K562 (cell line): ENCODE data around the gene GRB10. TPM values are rescaled to one million over a fixed set of nuclear protein-coding genes. Genes with fewer than 3 reads are reported as not detected.

Source experiments
- ATAC-seq: fragments of 200-7000 bp; cut with Tn5 transposase; 3 replicates; pipeline ENCODE4 v1.9.1; 2020; ENCODE audit warnings: moderate library complexity
- BruUV-seq: library from RNA; stranded (reverse); fragments of 400-500 nt; replicated peaks from 2 replicates; lab custom pipeline; 2021; lab: Mats Ljungman, UMichigan
- CTCF ChIA-PET: fragments of 300-600 bp; formaldehyde crosslinking; extraction: SDS; loops from one replicate; lab custom pipeline; 2021; ENCODE audit warnings: low intra/inter-chr PET ratio; lab: Yijun Ruan, JAX
- POLR2A ChIA-PET: fragments of 300-600, 350-650 bp; sonication (Branson Sonifier 250); formaldehyde crosslinking; extraction: SDS; loops from one replicate; lab custom pipeline; 2021; ENCODE audit warnings: antibody characterized with exemption, inconsistent platforms; lab: Yijun Ruan, JAX
- DNase-seq, 4 experiments: peaks; one replicate each; pipeline versions ENCODE4 v3.0.0 to v3.0.0-alpha.2; 2011 to 2018; ENCODE audit warnings: low spot score in 3 of 4, mixed read lengths in 3 of 4; ENCODE audit errors: extremely low read depth in 1 of 4
- FAIRE-seq: peaks from 2 replicates; lab custom pipeline; 2011; peaks lifted over from hg19 to GRCh38; lab: Jason Lieb, UNC
- H2AFZ ChIP-seq: 2 replicates; pipeline ENCODE4 v1.6.0; 2011; ENCODE audit warnings: low read depth, low read length, control low read depth, inconsistent platforms
- H3K27ac ChIP-seq: fragments of 200-600 bp; 3 replicates; pipeline ENCODE4 v1.8.0; 2011; ENCODE audit warnings: low read depth, mild to moderate bottlenecking, control low read depth, inconsistent platforms, low read length, moderate library complexity, mixed read lengths; ENCODE audit errors: extremely low read depth
- H3K27me3 ChIP-seq, 2 experiments: fragments of 300-600 bp in 1 of 2; 2 replicates in 1 of 2; 3 replicates in 1 of 2; pipeline versions ENCODE4 v1.6.0 to v1.8.0; 2011; ENCODE audit warnings: inconsistent platforms in 2 of 2, low read length in 2 of 2, mild to moderate bottlenecking in 1 of 2, mixed read lengths in 1 of 2, moderate library complexity in 1 of 2; ENCODE audit not compliant: control insufficient read depth in 2 of 2, insufficient read depth in 2 of 2
- H3K36me3 ChIP-seq: fragments of 300-600 bp; 3 replicates; pipeline ENCODE4 v1.8.0; 2011; ENCODE audit warnings: mild to moderate bottlenecking, low read length, inconsistent platforms; ENCODE audit not compliant: control insufficient read depth, insufficient read depth
- H3K4me1 ChIP-seq, 2 experiments: fragments of 200-600 bp in 1 of 2; replicated peaks in 1 of 2; 2 replicates in 1 of 2; 3 replicates in 1 of 2; pipeline versions ENCODE4 v1.5.1 to v1.8.0; 2011; ENCODE audit warnings: inconsistent platforms in 2 of 2, low read length in 2 of 2, mild to moderate bottlenecking in 1 of 2, mixed read lengths in 1 of 2, moderate library complexity in 1 of 2; ENCODE audit not compliant: control insufficient read depth in 2 of 2, insufficient read depth in 2 of 2
- H3K4me2 ChIP-seq: 2 replicates; pipeline ENCODE4 v1.6.1; 2011; ENCODE audit warnings: low read length, control low read depth, inconsistent platforms, mixed read lengths; ENCODE audit not compliant: insufficient read depth
- H3K4me3 ChIP-seq: fragments of 200-600 bp; sonication (generic), shearing (Covaris generic); 2 replicates; pipeline ENCODE4 v1.5.1; 2016; ENCODE audit warnings: control low read depth, inconsistent platforms
- H3K79me2 ChIP-seq: fragments of 200-600 bp; 3 replicates; pipeline ENCODE4 v1.8.0; 2011; ENCODE audit warnings: low read length, inconsistent platforms; ENCODE audit not compliant: control insufficient read depth, insufficient read depth
- H3K9ac ChIP-seq, 2 experiments: 2 replicates each; pipeline versions ENCODE4 v1.6.0 to v1.6.1; 2011; ENCODE audit warnings: low read depth in 2 of 2, low read length in 2 of 2, control low read depth in 1 of 2, inconsistent platforms in 1 of 2, mild to moderate bottlenecking in 1 of 2, mixed read lengths in 1 of 2; ENCODE audit not compliant: insufficient read depth in 1 of 2
- H3K9me1 ChIP-seq: one replicate; pipeline ENCODE4 v1.6.0; 2011; ENCODE audit warnings: inconsistent platforms, mild to moderate bottlenecking, low read length, moderate library complexity; ENCODE audit not compliant: control insufficient read depth, insufficient read depth
- H3K9me3 ChIP-seq: replicated peaks from 2 replicates; pipeline ENCODE4 v1.5.1; 2011; ENCODE audit warnings: low read depth, low read length, inconsistent platforms; ENCODE audit not compliant: control insufficient read depth, insufficient read depth
- H4K20me1 ChIP-seq: replicated peaks from 2 replicates; pipeline ENCODE4 v1.6.1; 2011; ENCODE audit warnings: low read length, inconsistent platforms, mixed read lengths; ENCODE audit not compliant: control insufficient read depth, insufficient read depth
- CBX5 ChIP-seq: IDR thresholded peaks from 2 replicates; pipeline ENCODE4 v1.6.1; 2014; ENCODE audit warnings: low read depth, borderline replicate concordance
- ILF3 ChIP-seq: fragments of 450-650 bp; IDR thresholded peaks from 2 replicates; pipeline ENCODE4 v1.6.1; 2018; ENCODE audit warnings: antibody characterized with exemption, mild to moderate bottlenecking, moderate library complexity, borderline replicate concordance
- MCM5 ChIP-seq: fragments of 450-650 bp; IDR thresholded peaks from 2 replicates; pipeline ENCODE4 v1.6.1; 2016; ENCODE audit warnings: low read depth
- PBX2 ChIP-seq, 2 experiments: IDR thresholded peaks in 1 of 2; conservative IDR thresholded peaks in 1 of 2; 2 replicates each; pipeline ENCODE4 v1.6.1; 2016; ENCODE audit warnings: low read depth in 2 of 2, mild to moderate bottlenecking in 1 of 2, missing compliant biosample characterization in 1 of 2, missing genetic modification characterization in 1 of 2, moderate library complexity in 1 of 2
- SAFB2 ChIP-seq: fragments of 200-400 bp; formaldehyde crosslinking; IDR thresholded peaks from 2 replicates; pipeline ENCODE4 v1.6.1; 2018; ENCODE audit warnings: borderline replicate concordance, low read length, low read depth, moderate library complexity; ENCODE audit not compliant: severe bottlenecking
- STAT5B ChIP-seq: fragments of 250-450 bp; sonication (Bioruptor Pico); IDR thresholded peaks from 2 replicates; pipeline ENCODE4 v1.8.0; 2021; ENCODE audit warnings: mild to moderate bottlenecking, inconsistent platforms
- TSHZ1 ChIP-seq: fragments of 250-450 bp; sonication (Bioruptor Pico); IDR thresholded peaks from 2 replicates; pipeline ENCODE4 v1.4.0; 2020; ENCODE audit warnings: mild to moderate bottlenecking, moderate library complexity
- WGBS: fragments of 100-300 bp; shearing (Covaris generic); methylation state at CpG from one replicate; pipeline ENCODE4 v1.1.6; 2016; ENCODE audit warnings: low coverage, mixed read lengths; ENCODE audit not compliant: insufficient coverage; ENCODE audit errors: missing lambda C conversion rate; 5-methylcytosine and 5-hydroxymethylcytosine counted together
- in situ Hi-C: fragments of 300-500 bp; cut with MboI; formaldehyde crosslinking; loops from 4 replicates; pipeline ENCODE4 v1.15.0; 2018; ENCODE audit warnings: inconsistent platforms, mixed read lengths
- intact Hi-C: fragments of 100-400 bp; cut with micrococcal nuclease; formaldehyde crosslinking; loops from 2 replicates; pipeline ENCODE4 v1.14.2; 2022
- polyA plus RNA-seq, 8 experiments: library from polyadenylated mRNA; depleted of rRNA in 4 of 8; stranded (reverse) in 5 of 8; unstranded in 3 of 8; fragments of >200 nt; fragmentation: Nextera tagmentation in 2 of 8; fragmentation: Illumina TruSeq in 1 of 8; extraction: Ambion mirVana in 2 of 8; extraction: Trizol in 1 of 8; gene quantifications; 2 replicates each; pipeline versions ENCODE4 v1.2.1 to v1.2.3, GENCODE V29; 2011 to 2014; ENCODE audit warnings: inconsistent platforms in 1 of 8, missing spikeins in 1 of 8
- total RNA-seq, 7 experiments: library from RNA; depleted of rRNA in 6 of 7; stranded (reverse); fragments of >200 nt in 6 of 7; fragmentation: Illumina TruSeq in 2 of 7; extraction: Trizol in 2 of 7; gene quantifications; 2 replicates each; pipeline versions ENCODE4 v1.2.1 to v1.2.3, GENCODE V29; 2011 to 2021; ENCODE audit warnings: low replicate concordance in 1 of 7
- TF ChIP-seq, protein P1 (sequence below): sonication (generic); formaldehyde crosslinking; IDR thresholded peaks from 2 replicates; pipeline ENCODE4 v1.8.0; 2022; ENCODE audit warnings: mild to moderate bottlenecking, missing genetic modification reagents

GRB10 gene
- total and polyA plus RNA-seq, 9 of the 15 experiments (the other 6 are each of a cell fraction or from before 2014, with no cell fraction given), result 8.9 to 88.5 (median 40.7) TPM

DNA sequence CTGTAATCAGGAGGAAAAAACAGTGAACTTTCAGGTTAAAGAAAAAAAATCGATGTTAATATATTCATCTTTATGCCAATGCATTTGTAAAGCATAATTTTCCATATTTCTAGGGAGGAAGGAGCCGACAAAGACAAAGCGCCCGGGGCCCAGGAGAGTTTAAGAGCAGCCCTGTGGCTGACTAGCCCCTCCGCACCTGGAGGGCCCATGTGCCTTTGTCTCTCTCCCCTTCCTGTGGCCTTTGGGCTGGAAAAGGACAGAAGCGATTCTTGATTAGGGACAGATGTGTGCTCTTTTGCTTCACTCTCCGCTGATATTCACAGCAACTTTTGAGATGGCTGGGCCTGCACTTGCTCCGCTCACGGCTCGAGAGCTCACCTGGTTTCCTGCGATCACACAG is 240.6 kb downstream of the GRB10 start:
- FAIRE-seq, result no peak
- Histone ChIP-seq H4K20me1 (no peaks in the 10 kb centered on the region), H3K4me2 (no peak overlapping the region), H3K9me1 (no peaks in the 10 kb centered on the region), H3K36me3 (no peaks in the 10 kb centered on the region), H3K9ac (no peak overlapping the region), H3K4me1 (peaks cover 0 to 4% of the 10 kb centered on the region in 2 experiments; a peak in 1 of 5 replicates), H3K4me3 (no peak overlapping the region), H3K27ac (no peak overlapping the region), H2AFZ (no peak overlapping the region), H3K27me3 (peaks cover 3 to 32% of the 10 kb centered on the region in 2 experiments; a peak in 4 of 5 replicates), H3K79me2 (no peaks in the 10 kb centered on the region), H3K9me3 (no peaks in the 10 kb centered on the region)
- intact Hi-C loops, result no loop called here
- in situ Hi-C loops, result no loop called here
- peak in 1 of 4 experiments; percentile 2 for DNase-seq
- WGBS, result 66% methylated on average over 11 of the region's 11 CpGs
- ChIA-PET POLR2A (no interaction called here), CTCF (no interaction called here)
- no TSS peak for BruUV-seq
- ATAC-seq, result no peak
- TF ChIP-seq MCM5 (no peak), ILF3 (no peak), TSHZ1 (CRISPR knock-in tag) (no peak), CBX5 (no peak), PBX2 (CRISPR knock-in tag; IDR thresholded peaks at IDR 0.05; ENCODE audit: low read depth) (no peak), PBX2 (tag; conservative IDR thresholded peaks at IDR 0.05; ENCODE audit: low read depth) (no peak), SAFB2 (no peak), STAT5B (CRISPR knock-in tag) (no peak)
- TF ChIP-seq, protein P1, sequence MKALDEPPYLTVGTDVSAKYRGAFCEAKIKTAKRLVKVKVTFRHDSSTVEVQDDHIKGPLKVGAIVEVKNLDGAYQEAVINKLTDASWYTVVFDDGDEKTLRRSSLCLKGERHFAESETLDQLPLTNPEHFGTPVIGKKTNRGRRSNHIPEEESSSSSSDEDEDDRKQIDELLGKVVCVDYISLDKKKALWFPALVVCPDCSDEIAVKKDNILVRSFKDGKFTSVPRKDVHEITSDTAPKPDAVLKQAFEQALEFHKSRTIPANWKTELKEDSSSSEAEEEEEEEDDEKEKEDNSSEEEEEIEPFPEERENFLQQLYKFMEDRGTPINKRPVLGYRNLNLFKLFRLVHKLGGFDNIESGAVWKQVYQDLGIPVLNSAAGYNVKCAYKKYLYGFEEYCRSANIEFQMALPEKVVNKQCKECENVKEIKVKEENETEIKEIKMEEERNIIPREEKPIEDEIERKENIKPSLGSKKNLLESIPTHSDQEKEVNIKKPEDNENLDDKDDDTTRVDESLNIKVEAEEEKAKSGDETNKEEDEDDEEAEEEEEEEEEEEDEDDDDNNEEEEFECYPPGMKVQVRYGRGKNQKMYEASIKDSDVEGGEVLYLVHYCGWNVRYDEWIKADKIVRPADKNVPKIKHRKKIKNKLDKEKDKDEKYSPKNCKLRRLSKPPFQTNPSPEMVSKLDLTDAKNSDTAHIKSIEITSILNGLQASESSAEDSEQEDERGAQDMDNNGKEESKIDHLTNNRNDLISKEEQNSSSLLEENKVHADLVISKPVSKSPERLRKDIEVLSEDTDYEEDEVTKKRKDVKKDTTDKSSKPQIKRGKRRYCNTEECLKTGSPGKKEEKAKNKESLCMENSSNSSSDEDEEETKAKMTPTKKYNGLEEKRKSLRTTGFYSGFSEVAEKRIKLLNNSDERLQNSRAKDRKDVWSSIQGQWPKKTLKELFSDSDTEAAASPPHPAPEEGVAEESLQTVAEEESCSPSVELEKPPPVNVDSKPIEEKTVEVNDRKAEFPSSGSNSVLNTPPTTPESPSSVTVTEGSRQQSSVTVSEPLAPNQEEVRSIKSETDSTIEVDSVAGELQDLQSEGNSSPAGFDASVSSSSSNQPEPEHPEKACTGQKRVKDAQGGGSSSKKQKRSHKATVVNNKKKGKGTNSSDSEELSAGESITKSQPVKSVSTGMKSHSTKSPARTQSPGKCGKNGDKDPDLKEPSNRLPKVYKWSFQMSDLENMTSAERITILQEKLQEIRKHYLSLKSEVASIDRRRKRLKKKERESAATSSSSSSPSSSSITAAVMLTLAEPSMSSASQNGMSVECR (CRISPR knock-in tag), result no peak
